KOPT-K1 (cell line): ENCODE results near the gene TSC22D1.

ENCODE experiments used
- H3K27ac ChIP-seq: fragments of 200-600 bp; sonication (generic); 2 replicates; pipeline ENCODE4 v1.5.1; 2016; ENCODE audit warnings: antibody characterized with exemption, mild to moderate bottlenecking, low read depth, low read length; ENCODE audit not compliant: poor library complexity, severe bottlenecking
- H3K36me3 ChIP-seq: fragments of 200-600 bp; sonication (generic); 2 replicates; pipeline ENCODE4 v1.5.1; 2017; ENCODE audit warnings: antibody characterized with exemption, mild to moderate bottlenecking, low read length, moderate library complexity; ENCODE audit not compliant: insufficient read depth
- H3K9me3 ChIP-seq: fragments of 200-600 bp; sonication (generic); 2 replicates; pipeline ENCODE4 v1.5.1; 2017; ENCODE audit warnings: antibody characterized with exemption, low read length, mild to moderate bottlenecking; ENCODE audit not compliant: insufficient read depth, poor library complexity, severe bottlenecking

The TSC22D1 gene

DNA sequence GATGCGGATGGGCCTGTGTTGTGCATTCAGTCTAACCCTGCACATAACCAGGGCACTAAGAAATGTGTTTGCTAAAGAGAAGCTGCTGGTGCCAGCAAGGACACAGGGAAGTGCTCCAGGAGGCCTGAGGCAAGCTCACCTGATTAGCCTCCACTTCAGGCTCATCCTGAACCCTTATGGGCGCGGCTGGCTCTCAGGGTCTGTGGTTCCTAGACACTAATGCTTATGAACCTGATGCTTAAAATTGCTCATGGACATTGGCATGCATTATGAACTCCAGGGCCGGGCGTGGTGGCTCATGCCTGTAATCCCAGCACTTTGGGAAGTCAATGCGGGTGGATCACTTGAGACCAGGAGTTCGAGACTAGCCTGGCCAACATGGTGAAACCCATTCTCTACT is 168.2 kb downstream of the TSC22D1 start:
- H3K27ac ChIP-seq, result no peak overlapping the region
- H3K9me3 ChIP-seq, result no peaks in the 10 kb centered on the region
- H3K36me3 ChIP-seq, result no peaks in the 10 kb centered on the region

DNA sequence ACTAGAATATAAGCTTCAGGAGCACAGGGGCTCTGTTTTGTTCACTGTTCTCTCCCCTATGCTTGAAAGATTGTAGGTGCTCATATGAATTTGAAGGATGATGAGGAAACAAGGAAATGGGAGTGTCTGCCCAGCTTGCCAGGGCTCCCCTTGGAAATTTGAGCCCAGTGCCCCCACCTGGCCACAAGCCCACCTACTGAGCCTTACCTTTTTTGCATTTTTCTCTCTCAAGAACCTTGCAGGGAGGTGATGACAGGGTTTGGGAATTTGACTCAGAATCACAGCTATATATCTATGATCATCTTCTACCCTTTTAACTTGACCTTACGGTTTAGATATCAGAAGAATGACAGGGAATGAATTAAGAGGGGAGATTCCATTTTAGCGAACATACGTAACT is 168.8 kb downstream of the TSC22D1 start:
- no peaks in the 10 kb centered on the region for H3K9me3 ChIP-seq
- no peaks in the 10 kb centered on the region for H3K36me3 ChIP-seq
- H3K27ac ChIP-seq, result no peak overlapping the region

DNA sequence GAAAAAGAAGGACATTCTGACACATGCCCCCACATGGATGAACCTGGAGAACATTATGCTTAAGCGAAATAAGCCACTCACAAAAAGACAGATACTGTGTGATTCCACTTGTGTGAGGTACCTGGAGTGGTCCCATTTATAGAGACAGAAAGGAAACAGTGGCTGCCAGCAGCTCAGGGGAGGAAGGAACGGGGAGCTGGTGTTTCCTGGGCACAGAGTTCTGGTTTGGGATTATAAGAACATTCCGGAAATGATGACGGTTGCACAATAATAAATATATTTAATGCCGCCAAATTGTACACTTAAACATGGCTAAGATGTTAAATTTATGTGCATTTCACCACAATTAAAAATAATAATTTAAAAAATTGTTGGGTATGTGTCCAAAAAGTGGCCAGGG is 169.5 kb downstream of the TSC22D1 start:
- H3K36me3 ChIP-seq, result no peaks in the 10 kb centered on the region
- H3K9me3 ChIP-seq, result no peaks in the 10 kb centered on the region
- no peak overlapping the region for H3K27ac ChIP-seq

DNA sequence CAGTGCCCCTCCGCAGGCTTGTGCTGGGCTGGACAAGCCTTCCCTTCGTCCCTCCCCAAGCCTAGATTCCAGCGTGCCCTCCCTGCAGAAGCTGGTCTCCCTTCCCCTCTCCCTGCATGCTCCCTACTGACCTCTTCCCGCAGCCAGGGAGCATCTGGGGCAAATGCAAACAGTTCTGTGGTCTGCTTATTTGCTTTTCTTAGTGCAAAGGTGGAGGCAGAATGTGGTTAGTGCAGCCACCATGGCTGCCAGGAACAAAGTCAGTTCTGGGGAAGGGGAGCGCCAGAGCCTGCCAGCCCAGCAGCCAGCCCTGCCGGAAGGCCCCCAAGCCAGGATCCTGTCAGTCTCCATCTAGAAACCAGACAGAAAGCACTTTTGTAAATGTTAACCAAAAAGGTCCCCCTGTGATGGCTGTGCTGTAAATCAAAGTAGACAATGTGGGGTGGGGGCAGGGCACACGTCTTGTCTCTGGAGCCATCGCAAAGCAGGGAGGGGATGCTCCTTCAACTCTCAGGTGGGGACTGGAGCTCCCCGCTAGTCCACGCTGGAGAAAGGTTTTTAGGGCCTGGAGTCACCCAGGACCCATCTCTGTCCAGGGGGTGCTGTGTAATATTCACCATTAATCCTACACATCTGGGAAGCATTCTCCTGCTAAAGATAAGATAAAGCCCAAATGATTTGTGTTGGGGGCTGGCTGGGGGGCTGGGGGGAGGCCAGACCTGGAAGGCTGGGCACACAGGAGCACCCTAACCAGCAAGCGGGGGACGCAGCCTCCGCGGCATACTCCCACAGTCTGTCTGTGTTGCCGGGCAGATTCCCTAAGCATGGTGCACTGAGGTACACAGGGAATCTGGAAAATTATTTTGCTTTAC is 171.6 kb downstream of the TSC22D1 start:
- Histone ChIP-seq H3K36me3 (no peaks in the 10 kb centered on the region), H3K27ac (no peak overlapping the region), H3K9me3 (no peaks in the 10 kb centered on the region)

DNA sequence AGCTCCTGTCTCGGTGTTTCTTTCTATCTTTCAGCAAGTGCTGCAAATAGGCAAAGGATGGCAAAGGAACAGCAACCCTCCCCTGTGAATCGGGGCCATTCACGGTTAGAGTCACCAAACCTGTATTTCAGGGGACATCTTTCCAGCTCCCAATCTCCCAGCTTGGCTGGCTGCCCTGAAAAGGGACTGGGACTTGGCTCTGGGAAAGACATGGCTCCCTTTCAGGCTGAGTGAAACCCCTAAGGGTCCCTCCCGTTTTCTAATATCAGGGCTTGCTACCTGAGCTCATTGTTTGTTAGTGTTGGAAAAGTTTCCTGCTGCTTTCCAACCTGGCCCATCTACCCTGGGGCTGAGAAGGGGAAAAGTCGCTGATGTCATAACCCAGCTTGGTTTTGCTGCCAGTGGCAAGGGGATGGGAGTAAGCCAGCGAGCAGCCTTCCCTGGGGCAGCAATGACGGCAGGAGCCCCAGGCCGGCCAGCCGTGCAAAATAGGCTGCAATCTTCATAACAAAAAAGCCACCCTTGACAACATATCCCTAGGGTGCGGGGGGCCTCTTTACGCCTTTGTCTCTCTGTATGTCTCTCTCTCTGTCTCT is 172.6 kb downstream of the TSC22D1 start:
- Histone ChIP-seq H3K9me3 (no peaks in the 10 kb centered on the region), H3K27ac (no peak overlapping the region), H3K36me3 (no peaks in the 10 kb centered on the region)

DNA sequence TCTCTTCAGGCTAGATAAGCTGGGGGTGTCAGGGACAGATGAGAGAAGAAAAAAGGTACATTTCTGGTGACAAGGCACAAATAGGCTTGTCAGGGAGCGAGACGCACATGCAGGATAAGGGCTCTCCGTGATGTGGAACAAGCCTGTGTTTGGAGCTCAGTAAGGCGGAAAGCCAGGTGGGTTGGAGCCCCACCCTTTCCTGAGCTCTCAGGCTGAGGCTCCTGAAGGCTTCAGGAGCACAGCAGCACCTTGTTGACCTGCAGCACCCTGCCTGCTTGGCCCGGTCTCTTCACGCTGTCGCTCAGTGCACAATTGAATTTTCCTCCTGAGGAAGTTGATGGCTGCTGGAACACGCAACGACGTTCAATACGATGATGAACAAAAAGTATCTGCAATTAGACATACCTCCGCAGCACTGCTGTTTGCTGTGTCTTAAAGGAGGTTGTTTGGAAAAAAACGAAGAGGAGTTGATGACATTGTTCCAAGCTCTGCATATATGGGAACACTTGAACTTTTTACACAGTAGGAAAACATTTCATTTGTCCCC is 173.2 kb downstream of the TSC22D1 start:
- Histone ChIP-seq H3K36me3 (no peaks in the 10 kb centered on the region), H3K9me3 (no peaks in the 10 kb centered on the region), H3K27ac (no peak overlapping the region)

DNA sequence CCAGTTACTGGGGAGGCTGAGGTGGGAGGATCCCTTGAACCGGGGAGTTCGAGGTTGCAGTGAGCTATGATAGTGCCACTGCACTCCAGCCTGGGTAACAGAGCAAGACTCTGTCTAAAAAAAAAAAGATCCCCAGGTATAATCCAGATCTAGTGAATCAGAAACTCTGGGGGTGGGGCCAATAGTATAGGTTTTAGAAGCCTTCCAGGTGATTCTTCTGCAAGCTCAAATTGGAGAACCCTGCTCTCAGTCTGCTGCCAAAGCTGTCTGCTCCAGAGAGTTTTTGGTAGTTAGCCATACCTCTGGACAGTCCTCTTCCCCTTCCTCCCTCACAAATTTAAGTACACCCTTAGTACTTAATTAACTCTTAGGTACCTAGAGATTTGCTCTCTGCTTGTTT is 174.6 kb downstream of the TSC22D1 start:
- H3K9me3 ChIP-seq, result no peaks in the 10 kb centered on the region
- no peaks in the 10 kb centered on the region for H3K36me3 ChIP-seq
- H3K27ac ChIP-seq, result no peak overlapping the region

DNA sequence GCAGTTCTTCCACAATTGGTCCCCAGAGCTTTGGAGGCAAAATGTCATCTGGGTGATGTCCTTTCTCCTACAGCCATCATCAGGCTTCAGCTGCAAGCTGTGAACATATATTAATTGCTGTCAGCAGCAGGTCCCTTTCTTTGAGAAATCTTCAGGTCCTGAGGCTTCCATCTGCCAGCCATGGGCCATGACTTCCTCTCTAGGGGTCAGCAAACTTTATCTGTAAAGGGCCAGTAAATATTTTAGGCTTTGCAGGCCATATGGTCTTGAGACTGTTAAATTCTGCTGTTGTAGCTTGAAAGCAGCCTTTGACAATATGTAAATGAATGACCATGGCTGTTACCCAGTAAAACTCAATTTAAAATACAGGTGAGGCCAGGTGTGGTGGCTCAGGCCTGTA is 175.4 kb downstream of the TSC22D1 start:
- no peak overlapping the region for H3K27ac ChIP-seq
- no peaks in the 10 kb centered on the region for H3K9me3 ChIP-seq
- no peaks in the 10 kb centered on the region for H3K36me3 ChIP-seq

DNA sequence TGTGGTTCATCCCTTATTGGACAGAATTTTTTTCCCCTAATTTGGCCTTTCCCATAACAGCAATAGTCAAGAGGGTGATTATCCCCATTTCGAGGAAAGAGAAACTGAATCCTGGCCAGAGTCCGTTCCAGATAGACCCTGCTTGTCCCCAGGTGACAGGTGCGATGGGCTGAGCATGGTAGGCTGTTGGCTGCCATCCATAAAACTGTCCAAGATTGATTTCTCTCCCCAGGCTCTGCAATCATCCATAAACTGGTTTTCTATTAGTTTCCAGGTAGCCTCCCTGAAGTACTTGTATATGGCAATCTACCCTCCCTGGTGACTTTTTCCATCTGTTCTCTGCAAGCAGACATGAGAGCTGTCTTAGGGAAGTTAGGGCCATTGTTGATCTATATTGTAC is 177.1 kb downstream of the TSC22D1 start:
- no peak overlapping the region for H3K27ac ChIP-seq
- no peaks in the 10 kb centered on the region for H3K9me3 ChIP-seq

DNA sequence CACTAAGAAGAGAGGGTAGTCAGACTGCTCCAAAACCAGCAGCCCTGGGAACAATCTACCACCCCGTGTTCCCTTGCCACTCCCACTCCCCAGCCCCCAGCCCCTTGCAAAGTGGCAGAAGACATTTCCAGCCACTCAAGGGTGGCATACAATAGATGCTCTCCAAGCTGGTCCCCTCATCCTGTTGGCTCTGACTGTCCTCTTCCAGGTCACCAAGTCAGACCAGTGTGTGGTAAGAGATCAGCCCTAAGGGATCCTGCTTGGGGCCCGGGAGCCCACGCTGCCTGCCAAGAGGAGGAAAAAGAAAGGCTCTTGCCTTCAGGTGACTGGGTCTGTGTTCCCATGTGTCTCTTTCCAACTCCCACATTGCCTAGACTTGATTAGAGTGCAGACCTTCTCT is 177.5 kb downstream of the TSC22D1 start:
- no peaks in the 10 kb centered on the region for H3K9me3 ChIP-seq
- no peak overlapping the region for H3K27ac ChIP-seq

More for the DNA sequence above, 177.1 kb downstream of the TSC22D1 start:
- H3K36me3 ChIP-seq, result no peaks in the 10 kb centered on the region

DNA sequence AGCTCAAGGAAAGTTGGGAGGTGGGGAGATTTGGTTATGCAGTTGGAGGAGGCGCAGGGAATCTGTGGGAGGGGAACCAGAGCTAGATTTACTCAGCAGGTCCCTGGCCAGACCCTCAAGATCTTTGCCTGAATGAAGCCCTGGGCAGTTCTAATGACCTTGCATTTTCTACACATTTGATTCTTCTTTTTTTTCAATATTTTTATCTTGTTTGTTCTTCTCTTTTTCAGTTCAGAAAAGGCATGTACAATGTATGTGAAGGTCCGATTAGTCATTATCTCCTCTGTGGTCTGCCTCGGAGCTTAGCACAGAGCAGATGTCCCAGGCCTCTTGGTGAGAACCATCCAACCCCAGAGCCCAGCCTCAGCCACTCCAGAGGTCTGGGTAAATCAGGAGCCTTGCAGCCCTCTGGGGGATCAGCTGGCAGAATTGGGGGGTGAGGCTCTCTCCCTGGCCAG is 178.3 kb downstream of the TSC22D1 start:
- no peaks in the 10 kb centered on the region for H3K9me3 ChIP-seq
- H3K27ac ChIP-seq, result no peak overlapping the region
- H3K36me3 ChIP-seq, result no peaks in the 10 kb centered on the region

More for the DNA sequence above, 177.5 kb downstream of the TSC22D1 start:
- no peaks in the 10 kb centered on the region for H3K36me3 ChIP-seq

DNA sequence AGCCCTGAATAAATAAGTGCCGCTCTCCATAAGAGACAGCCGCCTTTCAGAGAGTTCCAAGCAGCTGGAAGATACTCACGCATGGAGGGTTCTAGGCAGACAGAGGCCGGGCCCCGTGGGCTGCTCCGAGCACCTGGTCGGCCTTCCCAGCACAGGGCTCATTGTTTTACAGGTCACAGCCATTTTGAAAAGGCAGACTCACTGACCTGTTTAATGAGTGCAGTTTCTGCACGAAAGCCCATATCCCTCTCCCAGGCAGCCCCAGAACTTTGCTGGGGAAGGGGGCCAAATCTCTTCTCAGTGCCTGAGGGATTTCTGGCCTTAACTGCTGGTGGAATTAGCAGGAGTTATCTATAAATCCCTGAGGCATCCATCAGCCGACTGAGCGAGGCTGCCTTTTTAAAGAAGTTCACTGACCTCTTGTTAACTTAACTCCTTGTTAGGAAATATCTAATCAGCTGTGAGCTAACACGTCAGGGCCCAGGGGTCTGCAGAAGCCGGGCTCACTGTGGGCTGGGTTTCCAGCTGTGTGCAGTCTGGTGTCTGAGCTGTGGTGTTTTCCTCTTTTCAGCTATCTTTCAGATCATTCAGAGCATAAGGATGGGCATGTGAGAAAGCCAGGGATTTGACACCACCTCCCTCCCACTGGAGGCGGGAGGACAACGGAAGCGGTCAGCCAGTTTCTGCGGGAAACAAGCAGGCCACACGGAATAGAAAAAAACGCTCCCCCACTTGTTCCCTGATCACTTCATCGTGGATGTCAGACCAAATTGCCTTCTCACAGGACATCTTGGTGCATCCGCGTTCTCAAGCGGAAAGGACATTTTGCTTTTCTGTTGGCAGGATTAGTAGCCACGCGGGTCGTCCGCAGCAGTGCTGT is 179.2 kb downstream of the TSC22D1 start:
- Histone ChIP-seq H3K9me3 (no peaks in the 10 kb centered on the region), H3K27ac (no peak overlapping the region), H3K36me3 (no peaks in the 10 kb centered on the region)

DNA sequence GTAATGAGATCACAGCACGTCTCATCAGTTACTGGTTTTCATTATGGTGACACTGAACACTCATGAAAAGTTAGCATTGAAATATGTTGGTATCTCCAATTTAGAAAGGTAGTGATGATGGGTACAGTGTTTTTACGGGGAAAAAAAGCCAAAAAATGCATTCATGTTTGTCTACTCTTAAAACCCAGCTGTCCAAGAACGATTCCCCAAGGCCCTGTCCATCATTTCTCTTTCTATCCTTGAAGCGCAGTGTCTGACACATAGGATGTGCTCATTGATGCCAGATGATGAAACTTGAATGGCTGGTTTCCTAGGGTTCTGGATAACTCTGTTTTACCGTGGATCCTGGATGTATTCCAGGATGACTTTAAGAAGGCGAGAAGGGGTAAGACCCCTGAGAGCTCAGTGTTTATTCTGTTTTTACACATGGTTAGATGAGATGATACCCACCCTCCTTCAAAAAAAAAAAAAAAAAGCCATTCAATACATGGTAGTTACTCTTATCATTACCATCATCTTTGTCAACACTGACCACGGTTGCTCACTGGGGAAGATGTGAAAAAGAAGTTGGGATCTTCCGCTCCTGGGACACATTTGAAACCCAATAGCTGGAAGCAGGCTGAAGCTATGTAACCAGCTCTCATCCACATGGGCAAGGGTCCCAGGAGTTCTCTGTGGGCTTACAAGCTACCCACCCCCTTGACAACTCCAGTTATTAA is 180.0 kb downstream of the TSC22D1 start:
- no peaks in the 10 kb centered on the region for H3K9me3 ChIP-seq
- H3K27ac ChIP-seq, result no peak overlapping the region
- no peaks in the 10 kb centered on the region for H3K36me3 ChIP-seq

DNA sequence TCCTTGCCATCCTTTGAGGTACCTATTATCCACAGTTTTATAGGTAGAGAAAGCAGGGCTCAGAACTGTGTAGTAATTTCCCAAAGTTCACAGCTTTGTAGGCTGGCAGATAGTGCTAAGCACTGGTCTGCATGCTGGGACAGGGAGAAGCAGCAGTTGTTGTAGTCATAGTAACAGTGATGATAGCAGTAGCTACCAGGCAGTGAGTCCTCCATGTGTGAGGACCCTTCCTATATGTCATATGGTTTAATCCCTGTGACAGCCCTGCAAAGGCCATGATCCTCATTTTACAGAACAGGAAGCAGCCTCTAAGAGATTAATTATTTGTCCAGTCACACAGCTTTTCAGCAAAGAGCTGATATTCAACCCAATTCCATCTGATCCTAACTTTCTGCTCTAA is 181.5 kb downstream of the TSC22D1 start:
- Histone ChIP-seq H3K9me3 (no peaks in the 10 kb centered on the region), H3K36me3 (no peaks in the 10 kb centered on the region), H3K27ac (no peak overlapping the region)
